Spleen (tissue), 11 donors: ENCODE measurements around the gene AGPS. TPM values are rescaled to one million over a fixed set of nuclear protein-coding genes. Genes with fewer than 3 reads are reported as not detected.

Experiments
- DNase-seq: peaks from one replicate; pipeline ENCODE4 v3.0.0-alpha.2; 2020
- H3K27ac ChIP-seq, 8 donors: fragments of 200-600 bp; sonication (generic) in 7 of 8; 1 replicate in 4 of 8; 2 replicates in 4 of 8; pipeline versions ENCODE4 v1.5.0 to v1.8.0; 2016 to 2021; ENCODE audit warnings: inconsistent platforms in 4 of 8, mild to moderate bottlenecking in 4 of 8, moderate library complexity in 1 of 8
- H3K27me3 ChIP-seq, 7 donors: fragments of 200-600 bp; sonication (generic) in 6 of 7; replicated peaks in 1 of 7; 1 replicate in 4 of 7; 2 replicates in 3 of 7; pipeline versions ENCODE4 v1.5.0 to v1.8.0; 2016 to 2021; ENCODE audit warnings: inconsistent platforms in 3 of 7, mild to moderate bottlenecking in 1 of 7
- H3K36me3 ChIP-seq, 6 donors: fragments of 200-600 bp; sonication (generic) in 5 of 6; 1 replicate in 4 of 6; 2 replicates in 2 of 6; pipeline versions ENCODE4 v1.5.0 to v1.8.0; 2016 to 2021; ENCODE audit warnings: inconsistent platforms in 2 of 6
- H3K4me1 ChIP-seq, 6 donors: fragments of 200-600 bp; sonication (generic) in 5 of 6; 1 replicate in 3 of 6; 2 replicates in 3 of 6; pipeline versions ENCODE4 v1.5.0 to v1.8.0; 2016 to 2021; ENCODE audit warnings: inconsistent platforms in 3 of 6
- H3K4me3 ChIP-seq, 8 donors: fragments of 200-600 bp; sonication (generic) in 7 of 8; 1 replicate in 4 of 8; 2 replicates in 4 of 8; pipeline versions ENCODE4 v1.5.0 to v1.8.0; 2016 to 2021; ENCODE audit warnings: inconsistent platforms in 4 of 8, mild to moderate bottlenecking in 4 of 8, moderate library complexity in 2 of 8
- H3K9me3 ChIP-seq, 8 donors: fragments of 200-600 bp; sonication (generic) in 7 of 8; 1 replicate in 4 of 8; 2 replicates in 4 of 8; pipeline versions ENCODE4 v1.5.0 to v1.8.0; 2016 to 2021; ENCODE audit warnings: inconsistent platforms in 4 of 8
- CTCF ChIP-seq, 11 experiments: fragments of 200-600 bp in 7 of 11; fragments of 450-650 bp in 4 of 11; sonication (generic) in 4 of 11; IDR thresholded peaks in 8 of 11; conservative IDR thresholded peaks in 3 of 11; 1 replicate in 7 of 11; 2 replicates in 4 of 11; pipeline versions ENCODE4 v1.4.0 to v1.8.0; 2016 to 2021; ENCODE audit warnings: antibody characterized with exemption in 11 of 11, inconsistent platforms in 4 of 11, mild to moderate bottlenecking in 1 of 11
- POLR2A ChIP-seq, 3 donors: fragments of 450-650 bp; IDR thresholded peaks; one replicate each; pipeline ENCODE4 v1.5.1; 2017; ENCODE audit warnings: antibody characterized with exemption in 3 of 3, mild to moderate bottlenecking in 1 of 3
- POLR2AphosphoS5 ChIP-seq, 3 donors: sonication (generic); formaldehyde crosslinking; IDR thresholded peaks; one replicate each; pipeline ENCODE4 v1.5.1; 2017; ENCODE audit warnings: antibody characterized with exemption in 3 of 3
- WGBS, 5 donors: extraction: QIAGEN DNeasy Blood & Tissue Kit in 3 of 5; methylation state at CpG; one replicate each; pipeline versions ENCODE4 v1.1.5 to v1.1.7; 2013 to 2018; 5-methylcytosine and 5-hydroxymethylcytosine counted together
- intact Hi-C: fragments of 100-400 bp; cut with DNase I; formaldehyde crosslinking; loops from one replicate; pipeline ENCODE4 v1.15.0; 2023; ENCODE audit warnings: low total_unique reads
- polyA plus RNA-seq, 3 donors: library from polyadenylated mRNA; stranded (reverse); fragments of 200-250 nt; gene quantifications; one replicate each; pipeline ENCODE4 v1.2.1, GENCODE V29; 2013
- total RNA-seq, 7 donors: library from RNA; depleted of rRNA in 3 of 7; stranded (reverse); fragments of >200 nt in 3 of 7; fragmentation: NEBNext Ultra II Directional in 4 of 7; extraction: Animal tissue kit (Norgen Biotek cat#: 25700) in 4 of 7; gene quantifications; one replicate each; pipeline versions ENCODE4 v1.1.0 to v1.2.1, GENCODE V29; 2016 to 2021
- donor health status: healthy with polysubstance abuse.
- donor health status: DM: no; HTN: no; CAD: no; lungs with moderate emphysema.
- donor health status: DM: no; HTN: no; CAD: no.
- donor health status: Bipolar disorder and iron deficiency.
- donor health status: healthy.
- donor health status: DM: no; HTN: no; CAD: no.
- donor health status: DM: yes; HTN: yes; CAD: no.

Gene AGPS
- total and polyA plus RNA-seq, 10 donors, result 3.3 to 44.5 (median 28.2) TPM

GRCh38 chr2:177588671-177589070 lies 196.1 kb downstream of the AGPS start:
- no peaks in the 10 kb centered on the region for H3K36me3 ChIP-seq
- TF ChIP-seq CTCF (IDR thresholded peaks at IDR 0.05 in 8 of 11, conservative IDR thresholded peaks at IDR 0.05 in 3 of 11) (no peak), POLR2AphosphoS5 (IDR thresholded peaks at IDR 0.05) (no peak), POLR2A (IDR thresholded peaks at IDR 0.05) (no peak)
- no peaks in the 10 kb centered on the region for H3K4me1 ChIP-seq
- no peak overlapping the region for H3K27ac ChIP-seq
- no peaks in the 10 kb centered on the region for H3K9me3 ChIP-seq
- 68 to 88% (median 83%) methylated on average over 3 of the region's 3 CpGs for WGBS, 5 donors
- intact Hi-C loops, result no loop called here
- no peak for DNase-seq
- H3K4me3 ChIP-seq, result no peak overlapping the region
- no peaks in the 10 kb centered on the region for H3K27me3 ChIP-seq

GRCh38 chr2:177589186-177589585 lies 196.6 kb downstream of the AGPS start:
- DNase-seq, result no peak
- TF ChIP-seq CTCF (IDR thresholded peaks at IDR 0.05 in 8 of 11, conservative IDR thresholded peaks at IDR 0.05 in 3 of 11), result no peak
- no peak for TF ChIP-seq POLR2AphosphoS5 (IDR thresholded peaks at IDR 0.05)
- TF ChIP-seq POLR2A (IDR thresholded peaks at IDR 0.05), result no peak
- intact Hi-C loops, result no loop called here
- Histone ChIP-seq H3K4me1 (no peaks in the 10 kb centered on the region), H3K36me3 (no peaks in the 10 kb centered on the region), H3K27me3 (no peaks in the 10 kb centered on the region), H3K9me3 (no peaks in the 10 kb centered on the region), H3K27ac (no peak overlapping the region), H3K4me3 (no peak overlapping the region)
- WGBS, 5 donors, result 65 to 96% (median 78%) methylated on average over 1 of the region's 1 CpG

GRCh38 chr2:177592397-177592796 lies 199.8 kb downstream of the AGPS start:
- DNase-seq, result no peak
- WGBS, 5 donors, result 77 to 100% (median 88%) methylated on average over 2 of the region's 2 CpGs
- no peak for TF ChIP-seq POLR2AphosphoS5 (IDR thresholded peaks at IDR 0.05)
- TF ChIP-seq CTCF (IDR thresholded peaks at IDR 0.05 in 8 of 11, conservative IDR thresholded peaks at IDR 0.05 in 3 of 11), result no peak
- no peak for TF ChIP-seq POLR2A (IDR thresholded peaks at IDR 0.05)
- Histone ChIP-seq H3K36me3 (no peaks in the 10 kb centered on the region), H3K9me3 (no peaks in the 10 kb centered on the region), H3K27ac (no peak overlapping the region), H3K4me3 (no peak overlapping the region), H3K4me1 (peaks cover 0 to 4% (median 0%) of the 10 kb centered on the region in 6 donors), H3K27me3 (no peaks in the 10 kb centered on the region)
- intact Hi-C loops, result no loop called here

GRCh38 chr2:177592945-177593344 lies 200.4 kb downstream of the AGPS start:
- H3K4me1 ChIP-seq, result peaks cover 0 to 9% (median under 1%) of the 10 kb centered on the region in 6 donors
- H3K9me3 ChIP-seq, result no peaks in the 10 kb centered on the region
- DNase-seq, result no peak
- no peak overlapping the region for H3K27ac ChIP-seq
- TF ChIP-seq POLR2A (IDR thresholded peaks at IDR 0.05), result no peak
- TF ChIP-seq POLR2AphosphoS5 (IDR thresholded peaks at IDR 0.05), result no peak
- no peak for TF ChIP-seq CTCF (IDR thresholded peaks at IDR 0.05 in 8 of 11, conservative IDR thresholded peaks at IDR 0.05 in 3 of 11)
- H3K4me3 ChIP-seq, result no peak overlapping the region
- H3K27me3 ChIP-seq, result no peaks in the 10 kb centered on the region
- intact Hi-C loops, result no loop called here
- H3K36me3 ChIP-seq, result no peaks in the 10 kb centered on the region
